OCI-LY1 (cell line): ENCODE results near the gene ADAT2.

Experiments
- H2AFZ ChIP-seq: fragments of 200-600 bp; sonication (generic), shearing (Covaris generic); 2 replicates; pipeline ENCODE4 v1.6.0; 2014; ENCODE audit warnings: antibody characterized with exemption, mild to moderate bottlenecking, low read length
- H3F3A ChIP-seq: fragments of 200-600 bp; sonication (generic), shearing (Covaris generic); 2 replicates; pipeline ENCODE4 v1.6.0; 2014; ENCODE audit warnings: mild to moderate bottlenecking, antibody characterized with exemption, low read length, moderate library complexity; ENCODE audit not compliant: insufficient read depth
- H3K27ac ChIP-seq: fragments of 200-600 bp; sonication (generic); 2 replicates; pipeline ENCODE4 v1.5.1; 2014; ENCODE audit warnings: low read length, mixed run types, mild to moderate bottlenecking, low read depth; ENCODE audit not compliant: poor library complexity, severe bottlenecking
- H3K27me3 ChIP-seq: fragments of 200-600 bp; sonication (generic); 2 replicates; pipeline ENCODE4 v1.6.0; 2014; ENCODE audit warnings: antibody characterized with exemption, mild to moderate bottlenecking, low read length, moderate library complexity; ENCODE audit not compliant: insufficient read depth
- H3K36me3 ChIP-seq: fragments of 200-600 bp; sonication (generic); 2 replicates; pipeline ENCODE4 v1.6.1; 2014; ENCODE audit warnings: mild to moderate bottlenecking, antibody characterized with exemption, low read length, moderate library complexity, mixed read lengths; ENCODE audit not compliant: insufficient read depth
- H3K4me1 ChIP-seq: fragments of 200-600 bp; sonication (generic); 2 replicates; pipeline ENCODE4 v1.5.1; 2014; ENCODE audit warnings: mild to moderate bottlenecking, low read length, moderate library complexity; ENCODE audit not compliant: insufficient read depth, severe bottlenecking
- H3K4me2 ChIP-seq: fragments of 200-600 bp; sonication (generic), shearing (Covaris generic); 2 replicates; pipeline ENCODE4 v1.6.1; 2014; ENCODE audit warnings: low read length
- H3K4me3 ChIP-seq: fragments of 200-600 bp; sonication (generic); 2 replicates; pipeline ENCODE4 v1.5.1; 2014; ENCODE audit warnings: low read length, low read depth, mild to moderate bottlenecking, mixed read lengths; ENCODE audit not compliant: poor library complexity, severe bottlenecking
- H3K79me2 ChIP-seq: fragments of 200-600 bp; shearing (Covaris generic); 2 replicates; pipeline ENCODE4 v1.6.1; 2016; ENCODE audit warnings: mixed run types, low read length, mixed read lengths; ENCODE audit not compliant: insufficient read depth
- H3K9ac ChIP-seq: fragments of 200-600 bp; sonication (generic), shearing (Covaris generic); 2 replicates; pipeline ENCODE4 v1.6.1; 2014; ENCODE audit warnings: mild to moderate bottlenecking, low read length, mixed read lengths
- H3K9me2 ChIP-seq: fragments of 200-600 bp; sonication (generic), shearing (Covaris generic); 2 replicates; pipeline ENCODE4 v1.6.1; 2014; ENCODE audit warnings: low read depth, mild to moderate bottlenecking, low read length, mixed read lengths
- H3K9me3 ChIP-seq: fragments of 200-600 bp; shearing (Covaris generic); 2 replicates; pipeline ENCODE4 v1.6.1; 2014; ENCODE audit warnings: low read length, mixed read lengths
- H4K20me1 ChIP-seq: fragments of 200-600 bp; sonication (generic), shearing (Covaris generic); 2 replicates; pipeline ENCODE4 v1.6.0; 2016; ENCODE audit warnings: mild to moderate bottlenecking, low read length; ENCODE audit not compliant: insufficient read depth
- EZH2 ChIP-seq: fragments of 200-600 bp; sonication (generic), shearing (Covaris generic); IDR thresholded peaks from 2 replicates; pipeline ENCODE4 v1.8.0; 2017; ENCODE audit warnings: borderline replicate concordance, mixed run types, mild to moderate bottlenecking, antibody characterized with exemption, low read length, moderate library complexity, mixed read lengths
- TF ChIP-seq, protein P1 (sequence below): fragments of 200-600 bp; sonication (generic), shearing (Covaris generic); IDR thresholded peaks from 2 replicates; pipeline ENCODE4 v1.5.1; 2017; ENCODE audit warnings: mild to moderate bottlenecking, antibody characterized with exemption, low read length, moderate library complexity, mixed read lengths

The ADAT2 gene

GRCh38 chr6:143402721-143403336 lies 47.7 kb downstream of the ADAT2 start:
- H2AFZ ChIP-seq, result no peak overlapping the region
- no peak overlapping the region for H3K27ac ChIP-seq
- no peaks in the 10 kb centered on the region for H3K27me3 ChIP-seq
- no peaks in the 10 kb centered on the region for H3K36me3 ChIP-seq
- no peaks in the 10 kb centered on the region for H4K20me1 ChIP-seq
- H3K79me2 ChIP-seq, result no peaks in the 10 kb centered on the region
- H3K4me1 ChIP-seq, result no peaks in the 10 kb centered on the region
- no peak overlapping the region for H3K4me2 ChIP-seq
- no peaks in the 10 kb centered on the region for H3F3A ChIP-seq
- no peaks in the 10 kb centered on the region for H3K9me2 ChIP-seq
- H3K9ac ChIP-seq, result no peak overlapping the region
- H3K9me3 ChIP-seq, result no peaks in the 10 kb centered on the region
- no peak overlapping the region for H3K4me3 ChIP-seq
- TF ChIP-seq, protein P1, sequence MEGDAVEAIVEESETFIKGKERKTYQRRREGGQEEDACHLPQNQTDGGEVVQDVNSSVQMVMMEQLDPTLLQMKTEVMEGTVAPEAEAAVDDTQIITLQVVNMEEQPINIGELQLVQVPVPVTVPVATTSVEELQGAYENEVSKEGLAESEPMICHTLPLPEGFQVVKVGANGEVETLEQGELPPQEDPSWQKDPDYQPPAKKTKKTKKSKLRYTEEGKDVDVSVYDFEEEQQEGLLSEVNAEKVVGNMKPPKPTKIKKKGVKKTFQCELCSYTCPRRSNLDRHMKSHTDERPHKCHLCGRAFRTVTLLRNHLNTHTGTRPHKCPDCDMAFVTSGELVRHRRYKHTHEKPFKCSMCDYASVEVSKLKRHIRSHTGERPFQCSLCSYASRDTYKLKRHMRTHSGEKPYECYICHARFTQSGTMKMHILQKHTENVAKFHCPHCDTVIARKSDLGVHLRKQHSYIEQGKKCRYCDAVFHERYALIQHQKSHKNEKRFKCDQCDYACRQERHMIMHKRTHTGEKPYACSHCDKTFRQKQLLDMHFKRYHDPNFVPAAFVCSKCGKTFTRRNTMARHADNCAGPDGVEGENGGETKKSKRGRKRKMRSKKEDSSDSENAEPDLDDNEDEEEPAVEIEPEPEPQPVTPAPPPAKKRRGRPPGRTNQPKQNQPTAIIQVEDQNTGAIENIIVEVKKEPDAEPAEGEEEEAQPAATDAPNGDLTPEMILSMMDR, result no peak
- TF ChIP-seq EZH2, result no peak

DNA sequence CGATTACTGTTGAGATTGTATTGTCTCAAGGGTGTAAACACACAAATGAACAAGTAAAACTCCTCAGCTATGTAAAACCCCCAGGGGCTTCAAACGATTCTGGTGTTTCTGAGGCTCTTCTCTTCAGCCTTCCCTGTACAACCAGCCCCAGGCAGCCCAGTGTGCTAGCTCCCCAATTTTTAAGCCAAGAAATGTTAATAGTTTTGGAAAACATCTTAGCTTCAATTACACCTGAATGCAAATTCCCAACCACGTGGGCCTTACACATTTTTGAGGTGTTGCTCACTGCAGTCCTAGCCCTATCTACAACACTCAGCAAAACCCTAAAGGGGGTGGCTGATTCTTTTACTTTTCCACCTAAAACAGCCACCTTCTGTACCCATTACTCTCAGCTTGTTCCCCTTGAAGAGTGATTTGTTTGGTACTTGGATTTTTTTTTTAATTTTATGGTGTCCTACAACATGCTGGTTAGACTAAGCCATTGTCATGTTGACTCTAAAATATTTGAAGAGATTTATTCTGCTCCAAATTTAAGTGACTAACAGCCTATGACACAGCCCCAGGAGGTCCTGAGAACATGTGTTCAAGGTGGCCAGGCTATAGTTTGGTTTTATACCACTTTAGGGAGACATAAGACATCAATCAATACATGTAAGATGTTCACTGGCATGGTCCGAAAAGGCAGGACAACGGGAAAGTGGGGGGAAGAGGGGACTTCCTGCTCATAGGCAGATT lies 48.7 kb downstream of the ADAT2 start:
- Histone ChIP-seq H2AFZ (no peak overlapping the region), H3K27me3 (no peaks in the 10 kb centered on the region), H3K4me3 (no peak overlapping the region), H3F3A (no peaks in the 10 kb centered on the region), H3K79me2 (no peaks in the 10 kb centered on the region), H3K9ac (no peak overlapping the region), H3K9me3 (no peaks in the 10 kb centered on the region), H3K9me2 (no peaks in the 10 kb centered on the region), H3K36me3 (no peaks in the 10 kb centered on the region), H3K27ac (no peak overlapping the region), H4K20me1 (no peaks in the 10 kb centered on the region), H3K4me1 (no peaks in the 10 kb centered on the region), H3K4me2 (no peak overlapping the region)
- TF ChIP-seq, protein P1, result no peak
- no peak for TF ChIP-seq EZH2

DNA sequence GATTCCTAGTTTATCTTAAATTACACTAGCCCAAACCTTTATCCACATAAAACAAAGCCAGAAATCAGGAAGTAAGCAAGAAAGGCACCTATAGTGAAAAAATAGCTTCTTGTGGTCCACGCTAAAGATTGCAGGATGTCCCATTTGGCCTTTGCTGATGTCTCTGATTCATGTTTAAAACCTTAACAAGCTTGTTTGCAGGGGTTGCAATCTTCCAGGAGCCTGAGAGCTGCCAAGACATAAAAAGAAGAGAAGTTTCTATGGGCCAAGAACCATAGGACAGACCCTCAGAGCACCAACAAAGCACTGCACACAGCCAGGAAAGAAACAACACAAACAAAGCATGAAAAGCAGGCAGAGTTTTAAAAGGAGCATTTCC lies 49.4 kb downstream of the ADAT2 start:
- Histone ChIP-seq H3K9me2 (no peaks in the 10 kb centered on the region), H3F3A (no peaks in the 10 kb centered on the region), H2AFZ (no peak overlapping the region), H3K27ac (no peak overlapping the region), H3K9ac (no peak overlapping the region), H4K20me1 (no peaks in the 10 kb centered on the region), H3K4me2 (no peak overlapping the region), H3K9me3 (no peaks in the 10 kb centered on the region), H3K36me3 (no peaks in the 10 kb centered on the region), H3K27me3 (no peaks in the 10 kb centered on the region), H3K79me2 (no peaks in the 10 kb centered on the region), H3K4me1 (no peaks in the 10 kb centered on the region), H3K4me3 (no peak overlapping the region)
- TF ChIP-seq, protein P1, result no peak
- TF ChIP-seq EZH2, result no peak
